SJSA1 (cell line): ENCODE measurements around the gene ZFP69. TPM values are rescaled to one million over a fixed set of nuclear protein-coding genes. Genes with fewer than 3 reads are reported as not detected.
A peak's percentile ranks its signal among the peaks of the same experiment; 100 is the strongest.

Experiments
- DNase-seq, 2 experiments: peaks; one replicate each; pipeline ENCODE4 v3.0.0-alpha.2; 2015 to 2020; ENCODE audit warnings: low spot score in 2 of 2, low read depth in 1 of 2
- H3K27ac ChIP-seq: fragments of 250-450 bp; sonication (Bioruptor Pico); 2 replicates; pipeline ENCODE4 v1.5.1; 2020; ENCODE audit warnings: mild to moderate bottlenecking, moderate library complexity
- H3K27me3 ChIP-seq: fragments of 250-450 bp; sonication (Bioruptor Pico); replicated peaks from 2 replicates; pipeline ENCODE4 v1.5.1; 2020; ENCODE audit warnings: mild to moderate bottlenecking, moderate library complexity
- H3K36me3 ChIP-seq: fragments of 250-450 bp; sonication (Bioruptor Pico); 2 replicates; pipeline ENCODE4 v1.5.1; 2020; ENCODE audit warnings: mild to moderate bottlenecking
- H3K4me1 ChIP-seq: fragments of 250-450 bp; sonication (Bioruptor Pico); replicated peaks from 2 replicates; pipeline ENCODE4 v1.6.1; 2021; ENCODE audit warnings: mild to moderate bottlenecking
- H3K4me3 ChIP-seq: fragments of 250-450 bp; sonication (Bioruptor Pico); 2 replicates; pipeline ENCODE4 v1.5.1; 2020; ENCODE audit warnings: mild to moderate bottlenecking
- H3K9me3 ChIP-seq: fragments of 250-450 bp; sonication (Bioruptor Pico); replicated peaks from 2 replicates; pipeline ENCODE4 v1.5.1; 2020; ENCODE audit warnings: mild to moderate bottlenecking
- total RNA-seq: library from RNA; depleted of rRNA; stranded (reverse); fragments of >200 nt; shearing (Covaris generic); gene quantifications from 2 replicates; pipeline ENCODE4 v1.2.3, GENCODE V29; 2014; rRNA removed

Gene ZFP69
- 4.9 and 5.6 TPM in 2 replicates for total RNA-seq

- Histone ChIP-seq H3K27ac (peak within 1 kb of the TSS; percentile 42), H3K9me3 (peaks cover 13% of the 10 kb centered on the region), H3K27me3 (no peaks in the 10 kb centered on the region), H3K4me3 (peak within 1 kb of the TSS; percentile 72), H3K4me1 (no peaks in the 10 kb centered on the region), H3K36me3 (peaks cover 13% of the 10 kb centered on the region)
- DNase-seq = peak; percentile 78 to 79
These were observed at the start of gene ZFP69 for GRCh38 chr1:40476924-40477677. Gene ZFP69, plus strand, starts transcription at chr1:40477290. Its CDS starts 2,072 bp downstream, at chr1:40479362.

DNA sequence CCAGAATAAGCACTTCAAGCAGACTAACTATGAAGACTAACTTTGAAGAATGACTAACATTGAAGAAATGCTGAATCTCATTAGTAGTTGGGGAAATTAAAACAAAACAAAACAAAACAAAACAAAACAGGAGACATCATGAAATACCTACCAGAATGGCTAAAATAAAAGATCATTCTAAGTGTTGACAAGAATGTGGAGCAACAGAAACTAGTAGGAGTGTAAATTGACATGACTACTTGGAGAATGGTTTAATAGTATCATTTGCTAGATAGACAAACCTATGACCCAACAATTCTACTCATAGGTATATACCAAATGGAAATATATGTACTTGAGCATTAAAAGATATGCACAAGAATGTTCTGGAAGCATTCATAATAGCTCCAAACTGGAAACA is 45.7 kb upstream of the ZFP69 start:
- Histone ChIP-seq H3K27ac (no peak overlapping the region), H3K4me1 (no peaks in the 10 kb centered on the region), H3K4me3 (no peak overlapping the region), H3K36me3 (no peaks in the 10 kb centered on the region), H3K27me3 (no peaks in the 10 kb centered on the region), H3K9me3 (no peaks in the 10 kb centered on the region; the same call in 1 of the 2 replicates)
- no peak for DNase-seq

DNA sequence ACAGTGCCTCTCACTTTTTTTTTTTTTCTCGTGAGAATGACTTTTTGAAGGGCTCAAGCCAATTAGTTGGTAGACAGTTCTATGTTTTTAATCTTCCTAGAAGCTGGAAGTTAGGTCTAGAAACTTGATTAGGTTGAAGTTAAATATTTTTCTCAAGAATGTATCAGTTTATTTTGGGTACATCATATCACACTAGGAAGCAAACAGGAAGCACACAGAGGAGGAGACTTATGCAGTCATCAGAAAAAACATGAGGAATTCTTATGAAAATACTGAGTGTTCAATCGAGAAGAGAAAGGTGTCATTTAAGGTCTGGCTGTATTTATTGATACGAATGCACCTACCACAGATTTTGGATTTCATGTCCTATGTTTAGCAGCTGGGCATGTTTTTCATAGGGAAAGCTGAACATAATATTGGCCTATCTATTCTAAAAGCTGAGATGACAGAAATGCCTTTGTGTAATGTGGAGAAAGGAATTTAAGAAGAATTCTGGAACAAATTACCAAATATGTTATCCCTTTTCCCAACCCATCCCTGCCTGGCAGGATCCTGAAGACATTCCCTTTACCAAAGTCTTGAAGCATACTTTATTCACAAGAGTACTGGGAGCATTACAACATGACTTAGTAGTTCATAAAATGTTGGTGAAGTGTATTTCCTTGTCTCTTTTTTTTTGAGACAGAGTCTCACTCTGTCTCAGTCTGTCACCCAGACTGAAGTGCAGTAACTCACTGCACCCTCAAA is 44.3 kb upstream of the ZFP69 start:
- DNase-seq = no peak
- no peaks in the 10 kb centered on the region for H3K36me3 ChIP-seq
- H3K9me3 ChIP-seq = no peaks in the 10 kb centered on the region; the same call in 1 of the 2 replicates
- no peaks in the 10 kb centered on the region for H3K27me3 ChIP-seq
- no peaks in the 10 kb centered on the region for H3K4me1 ChIP-seq
- no peak overlapping the region for H3K27ac ChIP-seq
- no peak overlapping the region for H3K4me3 ChIP-seq

DNA sequence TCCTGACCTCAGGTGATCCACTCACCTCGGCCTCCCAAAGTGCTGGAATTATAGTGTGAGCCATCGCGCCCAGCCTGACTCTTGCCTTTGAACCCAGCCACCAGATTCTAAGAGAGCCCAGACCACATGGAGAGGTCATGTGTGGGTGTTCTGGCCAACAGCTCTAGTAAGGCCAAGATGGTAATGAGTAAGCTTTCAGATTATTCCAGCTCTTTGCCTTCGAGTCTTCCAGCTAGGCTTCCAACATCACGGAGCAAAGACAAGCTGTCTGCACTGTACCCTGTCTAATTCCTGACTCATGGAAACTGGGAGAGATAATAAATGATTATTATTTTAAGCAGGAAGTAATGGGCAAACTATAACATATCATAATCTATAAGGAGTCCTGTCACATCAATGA is 41.6 kb upstream of the ZFP69 start:
- H3K4me1 ChIP-seq = no peaks in the 10 kb centered on the region
- no peaks in the 10 kb centered on the region; the same call in 1 of the 2 replicates for H3K9me3 ChIP-seq
- DNase-seq = no peak
- no peaks in the 10 kb centered on the region for H3K27me3 ChIP-seq
- no peaks in the 10 kb centered on the region for H3K36me3 ChIP-seq
- no peak overlapping the region for H3K27ac ChIP-seq
- H3K4me3 ChIP-seq = no peak overlapping the region

- no peak overlapping the region for H3K4me3 ChIP-seq
- H3K36me3 ChIP-seq = no peaks in the 10 kb centered on the region
- H3K27ac ChIP-seq = no peak overlapping the region
- H3K27me3 ChIP-seq = no peaks in the 10 kb centered on the region
- no peaks in the 10 kb centered on the region; the same call in 1 of the 2 replicates for H3K9me3 ChIP-seq
- no peak for DNase-seq
- H3K4me1 ChIP-seq = no peaks in the 10 kb centered on the region
These were observed 41.2 kb upstream of the ZFP69 start for GRCh38 chr1:40435876-40436275.

DNA sequence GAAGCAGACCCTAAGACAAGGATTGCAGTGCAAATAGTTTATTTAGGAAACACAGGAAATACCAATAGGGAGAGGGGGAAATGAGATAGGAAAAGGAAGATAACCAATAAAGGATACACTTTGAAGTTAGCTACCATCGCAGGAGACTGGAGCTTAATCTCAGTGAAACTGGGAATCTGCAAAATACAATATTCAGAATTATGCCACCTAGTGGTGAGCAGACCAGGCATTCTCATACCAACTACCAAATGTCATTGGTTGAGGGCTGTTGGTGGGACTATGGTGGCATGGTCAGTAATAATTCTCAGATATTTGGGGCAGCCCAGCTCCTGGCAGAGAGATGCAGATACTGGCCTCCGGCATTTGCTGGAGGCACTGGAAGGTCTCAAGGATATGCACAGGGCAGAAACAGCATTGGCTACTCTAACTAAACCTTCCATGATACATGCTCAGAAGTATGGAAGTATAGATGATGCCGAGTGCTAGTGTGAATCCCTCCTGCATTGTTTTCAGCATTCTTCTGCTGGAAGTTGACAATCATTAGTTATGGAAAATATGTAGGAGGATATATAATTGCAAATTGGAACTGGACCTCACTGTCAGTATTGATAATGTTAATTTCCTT is 38.6 kb upstream of the ZFP69 start:
- Histone ChIP-seq H3K9me3 (no peaks in the 10 kb centered on the region; the same call in 1 of the 2 replicates), H3K4me1 (no peaks in the 10 kb centered on the region), H3K27ac (no peak overlapping the region), H3K27me3 (no peaks in the 10 kb centered on the region), H3K4me3 (no peak overlapping the region), H3K36me3 (no peaks in the 10 kb centered on the region)
- no peak for DNase-seq

DNA sequence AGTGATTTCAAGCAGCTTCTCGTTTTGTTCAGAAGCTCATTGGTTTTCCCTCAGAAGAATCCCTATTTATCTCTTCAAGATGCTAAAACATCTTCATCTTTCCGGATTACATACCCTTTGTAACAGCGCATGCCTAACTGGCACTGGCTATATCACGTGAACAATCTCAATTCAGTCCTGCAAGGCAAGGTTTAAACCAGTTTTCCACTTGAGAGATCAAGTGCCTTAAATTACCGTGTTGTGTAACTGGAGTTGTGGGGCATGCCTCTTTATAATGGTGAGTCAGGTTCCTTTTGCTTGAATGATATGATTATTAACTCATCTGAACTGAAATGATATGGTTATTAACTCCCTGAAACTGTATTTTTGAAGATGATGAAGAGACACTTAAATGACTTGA is 37.8 kb upstream of the ZFP69 start:
- Histone ChIP-seq H3K4me1 (no peaks in the 10 kb centered on the region), H3K36me3 (no peaks in the 10 kb centered on the region), H3K4me3 (no peak overlapping the region), H3K27me3 (no peaks in the 10 kb centered on the region), H3K27ac (no peak overlapping the region), H3K9me3 (no peaks in the 10 kb centered on the region; the same call in 1 of the 2 replicates)
- DNase-seq = no peak

DNA sequence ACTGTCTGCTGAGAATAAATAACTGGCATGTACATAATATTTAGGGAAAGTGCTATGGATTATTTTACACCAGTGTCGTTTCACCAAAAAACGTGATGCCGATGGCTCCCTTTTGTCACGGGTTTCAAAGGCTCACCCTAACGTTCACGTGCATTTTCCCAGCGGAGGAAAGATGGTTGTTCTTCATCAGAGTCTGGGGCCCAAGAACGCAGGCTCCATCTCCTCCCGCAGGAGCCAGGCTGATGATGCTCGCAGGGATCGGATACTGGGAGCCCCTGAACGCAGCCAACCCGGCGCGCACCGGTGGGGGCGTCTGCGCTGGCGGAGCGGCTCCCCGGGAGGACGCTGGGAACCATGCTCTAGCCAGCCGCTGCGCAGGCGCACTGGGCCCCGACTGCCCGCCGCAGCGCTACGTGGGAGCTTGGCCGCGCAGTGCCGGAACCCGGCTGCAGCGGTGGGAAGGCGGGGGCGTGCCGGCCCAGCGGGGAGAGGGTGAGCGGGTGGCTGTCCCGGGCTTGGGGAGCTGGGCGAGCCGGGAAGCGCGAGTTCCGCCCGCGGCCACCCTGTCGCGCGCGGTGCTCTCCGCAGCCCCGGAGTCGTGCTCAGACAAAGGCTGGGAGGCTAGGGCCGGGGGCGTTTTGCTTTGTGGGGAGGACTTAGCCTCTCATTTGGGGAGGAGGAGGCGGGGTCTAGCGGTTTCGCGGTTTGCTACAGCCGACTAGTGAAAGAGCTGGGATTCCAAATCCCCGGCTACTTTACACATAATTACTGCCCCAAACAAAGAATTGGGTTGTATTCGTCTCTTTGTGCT is 27.2 kb upstream of the ZFP69 start, which contains the start of gene ZFP69B:
Gene ZFP69B (plus strand): TSS at position 793 of the 811 bp plus-strand sequence. CDS start 486 bp downstream, outside the sequence.
- Histone ChIP-seq H3K4me3 (peak within 1 kb of the TSS; percentile 61), H3K27ac (peak within 1 kb of the TSS; percentile 46), H3K36me3 (peaks cover 5% of the 10 kb centered on the region), H3K4me1 (peaks cover 10% of the 10 kb centered on the region), H3K27me3 (no peaks in the 10 kb centered on the region), H3K9me3 (peaks cover 7% of the 10 kb centered on the region; the same call in 1 of the 2 replicates)
- DNase-seq = peak; percentile 93 to 95

GRCh38 chr1:40450495-40451237 is 26.4 kb upstream of the ZFP69 start:
- Histone ChIP-seq H3K9me3 (peaks cover 9% of the 10 kb centered on the region), H3K27me3 (no peaks in the 10 kb centered on the region)
- DNase-seq = peak; percentile 72 to 74

GRCh38 chr1:40451238-40451585 is 25.9 kb upstream of the ZFP69 start:
- Histone ChIP-seq H3K4me3 (peak overlapping the region; percentile 61), H3K4me1 (peaks cover 10% of the 10 kb centered on the region), H3K27ac (peak overlapping the region; percentile 46), H3K36me3 (peaks cover 10% of the 10 kb centered on the region), H3K27me3 (no peaks in the 10 kb centered on the region), H3K9me3 (peaks cover 9% of the 10 kb centered on the region)
- DNase-seq = no peak

More at GRCh38 chr1:40450495-40451237, 26.4 kb upstream of the ZFP69 start:
- peak overlapping the region; percentile 61 for H3K4me3 ChIP-seq
- peaks cover 10% of the 10 kb centered on the region for H3K36me3 ChIP-seq
- peaks cover 10% of the 10 kb centered on the region for H3K4me1 ChIP-seq
- H3K27ac ChIP-seq = peak overlapping the region; percentile 46

- H3K27ac ChIP-seq = no peak overlapping the region
- H3K4me1 ChIP-seq = peaks cover 10% of the 10 kb centered on the region
- peaks cover 43% of the 10 kb centered on the region for H3K36me3 ChIP-seq
- no peak for DNase-seq
- H3K4me3 ChIP-seq = no peak overlapping the region
- no peaks in the 10 kb centered on the region for H3K27me3 ChIP-seq
- H3K9me3 ChIP-seq = peaks cover 26% of the 10 kb centered on the region
These were observed 22.2 kb upstream of the ZFP69 start for GRCh38 chr1:40454873-40455272.

GRCh38 chr1:40462956-40463590 is 14.0 kb upstream of the ZFP69 start:
- Histone ChIP-seq H3K9me3 (peaks cover 59% of the 10 kb centered on the region), H3K27me3 (no peaks in the 10 kb centered on the region), H3K4me1 (no peaks in the 10 kb centered on the region), H3K27ac (no peak overlapping the region), H3K36me3 (peaks cover 45% of the 10 kb centered on the region), H3K4me3 (no peak overlapping the region)
- DNase-seq = peak in 1 of 2 experiments; percentile 22
